NCI-H2107 treated with DMSO at 0.1 percent for 48 hours (cell line): Measurements from ENCODE around the gene BCL7B.
"Not testable (repeated sequence)": the region's sequence is repeated elsewhere in the genome, so short reads cannot be mapped to it uniquely, and the experiment has no call there.

Source experiments
- DNase-seq: peaks from one replicate; lab custom pipeline; 2025; ENCODE audit not compliant: unreplicated experiment; lab: John Stamatoyannopoulos, UW

BCL7B gene

DNA sequence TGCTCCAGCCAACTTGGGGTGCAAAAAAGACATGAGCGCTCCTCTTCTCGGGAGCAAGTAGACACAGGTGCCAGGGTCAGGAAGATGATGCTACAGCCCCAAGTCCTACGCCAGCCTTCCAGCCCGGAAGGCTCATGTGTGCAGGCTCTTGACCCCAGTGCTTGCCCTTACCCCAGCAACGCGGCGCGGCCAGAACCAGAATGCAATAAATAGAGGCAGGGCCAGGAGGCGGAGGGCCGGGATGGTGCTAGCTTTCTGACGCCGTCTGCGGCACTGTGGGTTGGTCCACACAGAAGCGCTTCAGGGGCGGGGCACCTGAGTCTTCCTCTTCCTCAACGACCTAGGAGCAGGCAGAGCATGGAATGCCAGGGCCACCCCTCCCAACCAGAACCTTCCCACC is 20.4 kb downstream of the BCL7B start:
- DNase-seq, result no peak

DNA sequence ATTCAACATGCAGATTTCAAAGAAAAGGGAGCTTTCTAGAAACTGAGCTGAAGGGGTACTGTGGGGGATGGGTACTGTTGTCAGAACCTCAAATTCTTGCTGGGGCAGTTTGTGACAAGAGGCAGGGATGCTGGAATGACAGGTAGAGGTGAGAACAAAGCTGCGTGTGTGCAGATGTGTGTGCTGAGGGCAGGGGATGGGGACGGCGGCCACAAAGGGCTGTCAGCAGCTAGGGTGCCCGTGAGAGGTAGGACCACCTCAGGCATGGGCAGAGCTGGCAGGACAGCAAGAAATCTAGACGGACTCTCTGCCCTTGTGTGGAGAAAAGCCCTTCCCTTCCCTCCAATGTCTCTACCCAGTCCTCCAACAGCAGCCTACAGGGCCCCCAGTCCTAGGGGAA is 21.0 kb downstream of the BCL7B start:
- DNase-seq, result no peak

DNA sequence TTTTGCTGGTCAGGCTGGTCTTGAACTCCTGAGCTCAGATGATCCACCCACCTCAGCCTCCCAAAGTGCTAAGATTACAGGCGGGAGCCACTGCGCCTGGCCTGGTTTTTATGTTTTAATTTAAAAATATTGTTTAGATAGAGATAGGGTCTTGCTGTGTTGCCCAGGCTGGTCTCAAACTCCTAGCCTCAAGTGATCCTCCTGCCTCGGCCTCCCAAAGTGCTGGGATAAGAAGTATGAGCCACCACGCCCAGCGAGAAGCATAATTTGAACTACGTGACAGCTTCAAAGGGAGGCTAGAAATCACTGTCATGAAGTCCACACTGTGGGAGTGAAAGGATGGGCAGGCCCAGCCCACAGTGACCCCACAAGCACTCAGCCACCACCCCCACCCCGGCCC is 21.6 kb downstream of the BCL7B start:
- DNase-seq, result not testable (repeated sequence)

DNA sequence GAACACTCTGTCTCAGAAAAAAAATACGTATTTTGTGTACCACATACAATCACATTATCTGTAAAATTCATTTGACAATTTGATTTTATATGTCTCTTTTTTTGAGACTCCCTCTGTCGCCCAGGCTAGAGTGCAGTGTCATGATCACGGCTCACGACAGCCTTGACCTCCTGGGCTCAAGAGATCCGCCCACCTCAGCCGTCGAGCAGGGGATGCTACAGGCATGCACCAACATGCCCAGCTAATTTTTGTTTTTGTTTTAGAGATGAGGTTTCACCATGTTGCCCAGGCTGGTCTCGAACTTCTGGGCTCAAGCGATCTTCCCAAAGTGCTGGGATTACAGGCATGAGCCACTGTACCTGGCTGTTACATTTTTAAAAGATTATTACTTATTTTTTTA is 23.7 kb downstream of the BCL7B start:
- DNase-seq, result no peak

DNA sequence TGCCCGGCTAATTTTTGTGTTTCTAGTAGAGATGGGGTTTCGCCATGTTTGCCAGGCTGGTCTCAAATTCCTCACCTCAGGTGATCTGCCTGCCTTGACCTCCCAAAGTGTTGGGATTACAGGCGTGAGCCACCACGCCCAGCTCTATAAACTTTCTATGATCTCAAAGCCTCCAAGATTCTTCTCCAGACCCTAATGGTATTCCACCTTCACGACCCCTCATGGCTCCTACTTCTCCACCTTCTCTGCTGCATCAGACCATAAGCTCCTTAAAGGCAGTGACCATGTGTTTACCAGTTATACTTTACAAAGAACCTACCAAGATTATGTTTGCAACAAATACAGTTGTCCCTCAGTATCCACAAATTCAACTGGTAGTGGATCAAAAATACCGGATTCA is 25.3 kb downstream of the BCL7B start:
- no peak for DNase-seq

DNA sequence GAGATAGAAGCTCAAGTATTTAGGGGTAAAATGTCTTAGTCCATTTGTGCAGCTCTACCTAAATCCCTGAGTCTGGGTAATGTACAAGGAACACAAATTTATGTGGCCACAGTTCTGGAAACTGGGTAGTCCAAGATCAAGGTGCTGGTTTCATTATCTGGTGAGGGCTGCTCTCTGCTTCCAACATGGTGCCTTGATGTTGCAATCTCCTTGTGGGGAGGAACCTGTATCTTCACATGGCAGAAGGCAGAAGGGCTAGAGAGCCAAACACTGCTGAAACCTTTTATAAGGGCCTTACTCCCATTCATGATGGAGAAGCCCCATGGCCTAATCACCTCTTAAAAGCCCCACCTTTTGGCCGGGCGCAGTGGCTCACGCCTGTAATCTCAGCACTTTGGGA is 26.7 kb downstream of the BCL7B start:
- no peak for DNase-seq

DNA sequence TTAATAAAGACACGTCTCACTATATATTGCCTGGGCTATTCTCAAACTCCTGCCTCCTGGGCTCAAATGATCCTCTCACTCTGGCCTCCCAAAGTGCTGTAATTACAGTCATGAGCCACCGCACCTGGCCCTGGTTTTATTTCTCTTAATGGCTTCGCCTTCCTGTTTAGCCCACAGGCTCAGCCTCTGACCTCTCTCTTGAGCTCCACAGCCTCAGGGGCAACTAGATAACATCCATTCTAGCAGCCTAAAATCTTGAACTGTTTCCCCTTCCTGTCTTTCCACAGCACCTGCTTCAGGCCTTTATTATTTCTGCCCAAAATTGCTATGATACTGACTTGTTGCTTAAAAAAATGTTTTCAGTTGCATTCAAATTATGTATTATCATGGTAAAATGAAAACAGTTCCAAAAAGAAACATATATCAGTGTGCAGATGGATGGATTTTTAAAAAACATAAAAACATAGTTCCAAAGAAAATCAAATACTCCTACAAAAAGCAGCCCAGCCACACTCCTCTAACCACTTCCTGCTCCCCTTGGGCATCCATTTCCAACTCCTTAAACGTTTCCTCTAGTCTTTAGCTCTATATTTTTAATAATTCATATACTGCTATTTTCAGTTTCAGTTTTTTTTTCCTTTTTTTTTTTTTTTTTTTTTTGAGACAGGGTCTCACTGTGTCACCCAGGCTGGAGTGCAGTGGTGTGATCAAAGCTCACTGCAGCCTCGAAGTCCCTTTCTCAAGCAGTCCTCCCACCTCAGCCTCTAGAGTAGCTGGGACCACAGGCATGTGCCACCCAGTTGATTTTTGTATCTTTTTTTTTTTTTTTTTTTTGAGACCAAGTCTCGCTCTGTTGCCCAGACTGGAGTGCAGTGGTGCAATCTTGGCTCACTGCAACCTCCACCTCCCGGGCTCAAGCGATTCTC is 30.3 kb downstream of the BCL7B start:
- peak; percentile 32 for DNase-seq

DNA sequence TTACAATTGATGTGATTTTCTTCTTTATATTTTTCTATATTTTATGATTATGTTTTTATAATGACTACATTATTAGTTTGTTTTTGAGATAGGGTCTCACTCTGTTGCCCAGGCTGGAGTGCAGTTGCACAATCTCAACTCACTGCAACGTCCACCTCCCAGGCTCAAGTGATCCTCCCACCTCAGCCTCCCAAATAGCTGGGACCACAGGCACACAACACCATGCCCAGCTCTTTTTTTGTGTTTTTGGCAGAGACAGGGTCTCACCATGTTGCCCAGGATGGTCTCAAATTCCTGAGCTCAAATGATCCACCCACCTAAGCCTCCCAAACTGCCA is 31.4 kb downstream of the BCL7B start:
- not testable (repeated sequence) for DNase-seq

DNA sequence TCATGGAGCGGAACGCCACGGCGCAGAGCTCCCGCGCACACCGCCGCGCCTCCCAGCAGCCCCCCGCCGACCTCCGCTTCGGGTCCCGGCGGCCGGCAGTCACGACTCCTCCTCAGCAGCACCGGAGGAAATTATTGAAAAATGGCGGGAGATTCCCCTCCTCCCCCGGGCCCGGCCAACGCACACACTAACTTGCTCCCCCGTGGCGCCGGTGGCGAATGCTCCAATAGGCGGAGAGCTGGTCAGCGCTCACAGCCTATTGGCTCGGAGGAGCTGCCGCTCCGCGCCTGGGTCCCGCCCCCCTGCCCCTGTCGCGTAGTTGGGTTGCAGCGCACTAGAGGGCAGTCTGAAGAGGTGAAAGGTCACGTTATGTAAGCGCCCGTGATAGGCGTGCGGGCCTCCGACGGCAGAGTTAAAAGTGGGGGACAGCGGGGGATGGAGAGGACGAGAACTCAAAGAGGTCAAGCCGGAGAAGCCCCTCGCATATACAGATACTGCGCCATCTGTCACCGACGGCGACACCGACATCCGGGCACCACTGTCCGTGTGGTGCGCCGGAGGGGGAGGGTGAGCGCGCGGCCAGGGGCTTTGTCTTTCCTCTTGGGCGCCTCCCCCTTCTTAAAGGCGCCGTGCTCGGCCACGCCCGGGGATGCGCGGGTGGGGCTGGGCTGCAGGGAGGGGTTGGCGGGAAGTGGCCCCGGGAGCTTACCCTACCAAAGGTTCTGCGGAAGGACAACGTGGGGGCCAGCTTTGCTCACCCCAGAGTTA is 35.2 kb downstream of the BCL7B start, which contains the start of gene BAZ1B:
TSS of gene BAZ1B (minus strand) at position 189 of the 768 bp plus-strand sequence. CDS start 360 bp downstream, outside the sequence.
- DNase-seq, result peak; percentile 92

DNA sequence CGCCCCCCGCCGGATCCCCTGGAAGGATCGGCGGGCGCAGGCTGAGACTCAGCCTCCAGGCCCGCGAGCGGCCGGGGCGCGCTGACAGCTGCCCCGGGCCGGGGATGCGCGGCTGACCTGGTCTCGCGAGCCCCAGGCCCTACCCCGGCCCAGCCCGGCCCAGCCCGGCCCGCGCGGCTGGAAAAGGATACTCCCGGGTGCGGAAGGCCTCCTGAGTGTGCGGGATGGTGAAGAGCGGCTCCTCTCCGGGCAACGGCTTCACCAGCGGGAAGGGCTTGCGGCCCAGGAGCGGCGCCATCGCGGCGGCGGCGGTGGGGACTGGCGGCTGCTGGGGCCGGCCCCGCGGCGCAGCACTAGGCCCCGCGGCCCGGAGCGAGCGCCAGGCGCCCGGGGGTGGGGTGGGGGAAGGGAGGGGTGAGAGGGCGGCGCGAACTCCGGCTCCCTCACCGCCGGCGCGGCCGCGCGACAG is 35.8 kb downstream of the BCL7B start:
- no peak for DNase-seq

DNA sequence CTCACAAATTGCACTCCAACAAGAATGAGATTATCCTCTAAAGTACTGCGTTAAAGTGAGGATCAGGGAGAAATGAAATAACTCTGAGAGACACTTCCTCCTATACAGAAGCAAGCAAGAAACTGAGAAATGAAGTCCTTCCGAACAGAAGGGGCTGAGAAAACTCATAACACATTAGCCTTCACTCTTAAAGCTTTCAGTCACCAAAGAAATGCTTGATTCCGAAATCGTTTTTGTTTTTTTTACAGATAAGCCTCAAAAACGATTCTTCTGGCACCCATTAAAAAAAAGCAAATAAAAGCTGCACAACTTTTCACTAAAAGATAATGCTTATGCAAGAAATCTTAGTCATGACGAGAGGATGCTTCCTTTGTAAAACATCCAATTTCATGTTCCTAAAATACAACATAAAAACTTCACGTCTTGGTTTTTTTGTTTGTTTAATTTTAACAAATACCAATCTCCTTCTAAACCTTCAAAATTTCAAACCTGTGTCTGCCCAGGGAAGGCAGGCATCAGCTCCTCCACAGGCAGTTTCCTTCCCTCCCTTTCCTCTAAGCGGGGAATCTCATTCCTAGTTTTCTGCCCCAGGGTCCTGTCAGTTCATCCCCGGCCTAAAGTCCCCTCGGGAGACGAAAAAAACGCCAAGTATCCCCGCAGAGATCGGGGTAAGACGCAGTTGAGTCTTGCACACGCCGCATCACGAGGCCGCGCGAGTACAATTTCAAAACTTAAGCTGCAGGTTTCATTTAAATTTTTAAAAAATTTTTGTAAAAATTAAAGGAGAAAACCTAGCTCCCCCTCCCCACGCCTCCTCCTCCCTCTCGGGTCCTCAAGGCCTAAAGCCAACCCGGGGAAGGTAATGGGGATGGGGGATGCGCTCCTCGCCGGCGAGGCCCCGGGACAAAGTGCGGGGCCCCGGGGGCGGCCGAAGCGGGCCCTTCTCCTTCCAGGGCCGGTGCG is 36.5 kb downstream of the BCL7B start:
- DNase-seq, result peak; percentile 15

DNA sequence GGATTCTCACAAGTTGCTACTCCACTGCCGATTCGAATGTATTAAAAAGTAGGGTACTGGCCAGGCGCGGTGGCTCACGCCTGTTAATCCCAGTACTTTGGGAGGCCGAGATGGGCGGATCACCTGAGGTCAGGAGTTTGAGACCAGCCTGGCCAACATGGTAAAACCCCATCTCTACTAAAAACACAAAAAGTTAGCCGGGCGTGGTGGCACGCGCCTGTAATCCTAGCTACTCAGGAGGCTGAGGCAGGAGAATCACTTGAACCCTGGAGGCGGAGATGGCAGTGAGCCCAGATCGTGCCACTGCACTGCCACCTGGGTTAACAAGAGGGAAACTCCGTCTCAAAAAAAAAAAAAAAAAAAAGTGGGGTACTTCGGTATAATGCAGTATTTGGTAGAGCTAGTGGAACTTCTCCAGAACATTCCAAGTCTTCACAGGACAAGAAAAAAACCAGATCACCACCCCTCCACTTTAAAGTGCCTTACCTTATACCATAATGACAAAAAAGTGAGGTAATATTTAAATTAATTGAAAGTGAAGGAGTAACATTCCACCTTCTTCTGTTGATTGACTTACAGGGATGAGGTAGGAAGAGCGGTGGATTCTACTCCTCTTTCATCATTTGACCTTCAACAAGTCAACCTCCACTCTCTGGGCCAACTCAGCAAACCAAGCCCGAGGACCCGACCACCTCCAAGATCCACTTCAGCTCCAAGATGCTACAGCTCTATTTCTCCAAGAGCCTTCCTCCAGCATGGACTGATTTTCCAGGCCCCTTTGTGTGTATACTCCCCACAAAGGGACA is 37.4 kb downstream of the BCL7B start:
- no peak for DNase-seq

DNA sequence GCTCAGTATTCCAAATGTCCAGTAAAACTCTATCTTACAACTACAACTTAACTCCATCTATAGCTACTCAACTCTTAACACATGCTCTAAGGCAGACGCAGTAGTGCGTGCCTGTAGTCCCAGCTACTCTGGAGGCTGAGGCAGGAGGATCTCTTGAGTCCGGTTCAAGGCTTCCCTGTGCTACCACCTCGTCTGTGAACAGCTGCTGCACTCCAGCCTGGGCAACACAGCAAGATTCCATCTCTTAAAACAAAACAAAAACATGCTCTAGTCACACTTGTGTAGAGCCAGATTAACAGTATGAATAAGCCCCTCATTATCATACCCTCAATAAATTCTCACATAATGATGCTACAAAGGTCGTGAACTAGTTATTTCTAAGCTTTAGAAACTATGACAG is 39.0 kb downstream of the BCL7B start:
- DNase-seq, result no peak

DNA sequence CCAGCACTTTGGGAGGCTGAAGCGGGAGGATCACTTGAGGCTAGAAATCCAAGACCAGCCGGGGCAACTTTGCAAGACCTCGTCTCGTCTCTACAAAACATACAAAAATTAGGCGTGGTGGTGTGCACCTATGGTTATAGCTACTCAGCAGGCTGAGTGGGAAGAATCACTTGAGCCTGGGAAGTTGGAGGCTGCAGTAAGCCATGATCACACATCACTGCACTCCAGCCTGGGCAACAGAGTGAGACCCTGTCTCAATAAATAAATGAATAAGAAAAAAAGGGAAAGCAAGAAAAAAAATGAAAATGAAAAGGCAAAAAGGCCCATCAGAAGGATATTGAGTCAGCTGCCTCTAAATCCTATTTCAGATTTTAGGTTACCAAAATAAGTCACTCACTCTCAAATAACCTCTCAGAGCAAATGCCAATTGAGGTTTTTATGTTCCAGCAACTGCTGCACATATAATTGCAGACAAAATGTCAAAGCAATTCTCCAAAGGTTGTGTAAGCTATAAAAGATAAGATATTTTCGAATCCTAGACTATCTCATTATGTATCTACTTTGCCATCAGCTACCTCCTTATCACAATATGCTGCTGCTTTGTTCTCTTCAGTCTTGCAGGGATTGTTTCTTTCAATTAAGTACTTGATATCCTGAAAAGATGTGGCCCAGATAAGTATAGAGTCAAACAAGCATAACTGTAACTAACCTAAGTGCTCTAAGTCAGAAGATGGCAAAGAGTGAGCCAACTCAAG is 40.1 kb downstream of the BCL7B start:
- DNase-seq, result no peak

DNA sequence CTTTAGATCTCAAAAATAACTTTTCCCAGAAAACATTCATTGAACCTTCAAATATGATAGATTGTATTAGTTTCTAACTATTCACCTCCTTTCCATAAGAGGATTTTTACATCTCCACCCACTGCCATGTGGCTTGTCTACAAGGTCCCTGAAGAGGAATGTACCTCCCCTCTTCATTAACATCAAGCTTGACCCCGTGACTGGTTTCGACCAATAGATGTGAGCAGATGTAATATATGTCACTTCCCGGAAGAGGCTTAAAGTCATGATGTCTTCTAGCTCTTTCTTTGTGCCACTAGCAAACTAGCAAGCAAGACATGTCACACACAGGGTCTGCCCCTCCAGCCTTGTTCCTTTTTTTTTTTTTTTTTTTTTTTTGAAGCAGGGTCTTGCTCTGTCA is 42.3 kb downstream of the BCL7B start:
- no peak for DNase-seq

DNA sequence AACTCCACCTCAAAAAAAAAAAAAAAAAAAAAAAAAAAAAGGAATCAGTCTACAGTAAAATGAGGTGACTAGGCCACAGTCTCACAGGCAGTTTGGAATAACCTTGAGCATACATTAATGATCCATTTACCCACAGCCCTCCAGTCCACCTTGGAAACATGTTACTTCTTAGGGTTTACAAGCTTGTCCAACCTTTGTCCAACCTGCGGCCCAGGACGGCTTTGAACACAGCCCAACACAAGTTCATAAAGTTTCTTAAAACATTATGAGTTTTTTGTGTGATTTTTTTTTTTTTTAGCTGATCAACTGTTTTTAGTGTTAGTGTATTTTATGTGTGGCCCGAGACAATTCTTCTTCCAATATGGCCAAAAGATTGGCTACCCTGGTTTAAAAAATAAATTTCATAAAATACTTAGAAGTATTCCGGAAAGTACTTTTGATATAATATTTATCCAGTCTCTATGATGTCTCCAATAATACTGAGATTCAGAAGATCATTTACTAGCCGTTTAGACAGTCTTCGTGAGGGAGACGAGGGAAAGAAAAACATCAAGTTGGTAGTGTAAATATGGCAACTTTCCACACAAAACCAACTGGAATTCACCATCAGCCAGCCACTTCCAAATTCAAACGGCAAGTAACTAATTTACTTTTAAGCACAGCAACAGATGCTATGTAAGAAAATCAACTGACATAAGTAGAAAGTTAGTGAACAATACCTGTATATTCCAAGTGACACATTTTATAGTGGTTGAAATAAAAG is 45.3 kb downstream of the BCL7B start:
- no peak for DNase-seq

DNA sequence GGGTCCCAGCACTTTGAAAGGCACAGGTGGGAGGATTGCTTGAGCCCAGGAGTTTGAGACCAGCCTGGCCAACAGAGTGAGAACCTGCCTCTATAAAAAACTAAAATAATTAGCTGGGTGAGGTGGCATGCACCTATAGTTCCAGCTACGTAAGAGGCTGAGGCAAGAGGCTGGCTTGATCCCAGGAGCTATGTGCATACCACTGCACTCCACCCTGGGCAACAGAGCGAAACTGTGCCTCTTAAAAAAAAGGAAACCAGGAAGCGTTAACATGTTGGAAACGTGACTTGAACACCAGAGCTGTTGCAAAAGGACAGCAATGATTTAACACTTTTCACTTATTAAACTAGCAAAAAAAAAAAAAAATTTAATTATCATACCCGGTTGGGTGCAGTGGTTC is 48.0 kb downstream of the BCL7B start:
- DNase-seq, result no peak

DNA sequence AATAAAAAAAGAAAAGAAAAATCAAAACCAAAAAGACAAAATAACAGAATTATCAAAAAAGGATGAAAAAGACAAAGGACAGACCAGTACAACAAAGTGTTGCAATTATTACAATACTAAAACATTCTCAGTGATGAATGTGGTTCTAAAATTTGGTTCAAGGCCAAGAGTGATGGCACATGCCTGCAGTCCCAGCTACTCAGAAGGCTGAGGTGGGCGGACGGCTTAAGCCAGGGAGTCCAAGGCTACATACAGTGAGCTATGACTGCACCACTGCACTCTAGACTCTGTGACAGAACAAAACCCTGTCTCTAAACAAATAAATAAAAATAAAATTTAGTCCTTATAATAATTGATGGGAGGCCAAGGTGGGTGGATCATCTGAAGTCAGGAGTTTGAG is 49.9 kb downstream of the BCL7B start:
- no peak for DNase-seq

DNA sequence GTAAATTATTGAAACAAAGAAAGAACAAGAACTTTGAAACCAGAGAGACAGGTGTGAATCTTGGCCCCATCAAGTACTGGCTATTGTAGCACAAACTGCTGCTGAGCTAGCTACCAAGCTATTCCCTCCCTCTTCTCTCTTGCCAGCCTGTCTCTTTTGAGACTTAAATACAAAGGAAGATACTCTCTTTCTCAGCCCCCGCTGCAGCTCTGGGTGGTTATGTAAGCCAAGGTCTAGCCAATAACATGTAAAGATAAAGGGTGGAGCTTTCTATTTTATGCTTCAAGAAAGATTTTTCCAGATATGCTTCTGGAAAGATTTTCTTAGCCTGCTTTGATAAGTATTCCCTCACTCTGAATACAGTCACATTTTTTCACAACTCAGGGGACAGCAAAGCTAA is 52.6 kb downstream of the BCL7B start:
- DNase-seq, result no peak
